SK-N-MC (cell line): ENCODE data around the gene CNPPD1.

Experiments used
- EZH2 ChIP-seq: fragments of 200-600 bp; sonication (generic); IDR thresholded peaks from one replicate; pipeline ENCODE4 v1.6.1; 2017; ENCODE audit warnings: antibody characterized with exemption
- POLR2AphosphoS5 ChIP-seq: IDR thresholded peaks from 2 replicates; pipeline ENCODE4 v1.6.1; 2012; ENCODE audit warnings: mild to moderate bottlenecking, low read depth, low read length, borderline replicate concordance

DNA sequence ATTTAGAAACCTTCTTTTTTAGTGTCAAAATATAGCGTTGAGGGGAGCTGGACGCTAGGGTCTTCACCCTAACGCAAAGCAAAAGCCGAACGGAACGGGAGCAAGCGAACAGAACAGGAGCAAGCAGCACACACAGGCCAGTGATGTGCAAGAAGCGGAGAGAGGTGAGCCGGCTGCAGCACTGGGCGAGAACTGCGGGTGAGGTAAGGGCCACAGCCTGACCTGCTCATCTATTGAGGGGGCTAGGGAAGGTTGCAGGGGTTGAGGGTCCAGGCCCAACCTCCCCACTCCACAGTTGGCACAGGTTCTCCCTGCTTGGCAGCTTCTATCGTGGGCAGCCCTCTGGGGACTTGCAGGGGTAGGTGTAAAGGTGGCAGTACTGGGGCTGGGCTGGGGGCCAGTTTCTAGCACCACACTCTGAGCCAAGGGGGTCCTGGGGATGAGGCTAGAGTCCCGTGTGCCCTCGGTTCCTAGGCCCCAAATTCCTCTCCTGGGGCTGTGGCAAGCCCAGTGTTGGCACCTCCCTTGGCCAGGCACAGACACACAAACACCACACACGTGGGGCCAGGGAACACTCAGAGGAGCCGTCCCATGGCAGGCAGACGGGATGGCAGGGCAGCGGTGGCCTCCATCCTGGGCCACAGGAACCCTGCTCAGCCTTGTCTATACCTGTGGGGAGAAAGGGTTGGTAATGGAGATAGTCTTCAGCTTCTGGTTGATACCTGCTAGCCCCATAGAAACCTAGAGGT, 43.2 kb upstream of the CNPPD1 start:
- no peak for TF ChIP-seq EZH2
- no peak for TF ChIP-seq POLR2AphosphoS5
